Measurements from ENCODE around the gene DRAM2. TPM values are rescaled to one million over a fixed set of nuclear protein-coding genes. Genes with fewer than 3 reads are reported as not detected.

The DRAM2 gene
- total and polyA plus RNA-seq, 9 of the 15 experiments (the other 6 are each of a cell fraction or from before 2014, with no cell fraction given) = 29.0 to 161 (median 53.5) TPM

DNA sequence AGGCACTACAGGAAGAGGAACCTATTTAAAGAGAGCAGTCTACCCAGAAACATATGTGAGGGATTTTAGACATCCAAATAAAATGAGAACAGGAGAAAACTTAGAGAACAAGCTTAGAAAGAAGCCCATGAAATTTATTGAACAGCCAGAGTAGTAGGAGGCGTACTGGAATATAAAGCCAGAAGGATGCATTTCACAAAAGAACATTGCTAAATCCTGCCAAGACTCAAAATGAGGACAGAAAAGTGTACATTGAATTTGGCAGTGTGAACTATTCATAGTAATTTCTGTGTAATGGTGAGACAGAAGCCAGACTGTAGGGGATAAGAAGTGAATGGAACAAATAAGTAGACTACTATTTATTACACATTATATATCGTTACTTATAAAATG lies 22.6 kb upstream of the DRAM2 start:
- in situ Hi-C loops (cut with MboI) (no loop called here), intact Hi-C loops (cut with micrococcal nuclease) (no loop called here)
- 85% methylated on average over 2 of the region's 2 CpGs for WGBS (ENCODE audit: insufficient coverage, low coverage, missing lambda C conversion rate)
- H3K79me2 ChIP-seq (ENCODE audit: control insufficient read depth, insufficient read depth, low read length) = peaks cover 15% of the 10 kb centered on the region; the same call in 2 of the 3 replicates
- FAIRE-seq (no peak), DNase-seq (ENCODE audit: extremely low read depth in 1 of 4, low spot score in 3 of 4) (no peak), ATAC-seq (no peak)
- no peak overlapping the region for H3K4me2 ChIP-seq (ENCODE audit: insufficient read depth, low read length)
- ChIA-PET CTCF (ENCODE audit: low intra/inter-chr PET ratio) (no interaction called here), POLR2A (interaction anchor here (1.0 to 2.0 kb wide), 4 partner anchors 11 to 29 kb away, joined by 6 to 20 read pairs (median 8); no protein-coding TSS in a partner anchor)
- H3K9me1 ChIP-seq (ENCODE audit: control insufficient read depth, insufficient read depth, low read length) = no peaks in the 10 kb centered on the region
- H3K4me3 ChIP-seq = no peak overlapping the region
- no peak overlapping the region for H3K27ac ChIP-seq (ENCODE audit: extremely low read depth, low read depth, low read length)
- H3K36me3 ChIP-seq (ENCODE audit: control insufficient read depth, insufficient read depth, low read length) = peaks cover 59% of the 10 kb centered on the region; the same call in 2 of the 3 replicates
- no peak for TF ChIP-seq SMARCA4 (IDR thresholded peaks at IDR 0.05)
- TF ChIP-seq, protein P1, sequence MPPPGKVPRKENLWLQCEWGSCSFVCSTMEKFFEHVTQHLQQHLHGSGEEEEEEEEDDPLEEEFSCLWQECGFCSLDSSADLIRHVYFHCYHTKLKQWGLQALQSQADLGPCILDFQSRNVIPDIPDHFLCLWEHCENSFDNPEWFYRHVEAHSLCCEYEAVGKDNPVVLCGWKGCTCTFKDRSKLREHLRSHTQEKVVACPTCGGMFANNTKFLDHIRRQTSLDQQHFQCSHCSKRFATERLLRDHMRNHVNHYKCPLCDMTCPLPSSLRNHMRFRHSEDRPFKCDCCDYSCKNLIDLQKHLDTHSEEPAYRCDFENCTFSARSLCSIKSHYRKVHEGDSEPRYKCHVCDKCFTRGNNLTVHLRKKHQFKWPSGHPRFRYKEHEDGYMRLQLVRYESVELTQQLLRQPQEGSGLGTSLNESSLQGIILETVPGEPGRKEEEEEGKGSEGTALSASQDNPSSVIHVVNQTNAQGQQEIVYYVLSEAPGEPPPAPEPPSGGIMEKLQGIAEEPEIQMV (tag; conservative IDR thresholded peaks at IDR 0.05; ENCODE audit: low read depth) = no peak
- H3K27me3 ChIP-seq (ENCODE audit: control insufficient read depth in 2 of 2, insufficient read depth in 2 of 2, low read length in 2 of 2) = no peaks in the 10 kb centered on the region
- H3K9ac ChIP-seq (ENCODE audit: insufficient read depth in 1 of 2, low read depth in 2 of 2, low read length in 2 of 2) = no peak overlapping the region
- no TSS peak for BruUV-seq (replicated peaks)
- peaks cover 0 to 3% of the 10 kb centered on the region in 2 experiments; a peak in 3 of 5 replicates for H3K4me1 ChIP-seq (replicated peaks in 1 of 2; ENCODE audit: control insufficient read depth in 2 of 2, insufficient read depth in 2 of 2, low read length in 2 of 2)
- H2AFZ ChIP-seq (ENCODE audit: low read depth, low read length) = no peak overlapping the region
- H3K9me3 ChIP-seq (replicated peaks; ENCODE audit: control insufficient read depth, insufficient read depth, low read depth, low read length) = no peaks in the 10 kb centered on the region
- peaks cover 11% of the 10 kb centered on the region for H4K20me1 ChIP-seq (replicated peaks; ENCODE audit: control insufficient read depth, insufficient read depth, low read length)

DNA sequence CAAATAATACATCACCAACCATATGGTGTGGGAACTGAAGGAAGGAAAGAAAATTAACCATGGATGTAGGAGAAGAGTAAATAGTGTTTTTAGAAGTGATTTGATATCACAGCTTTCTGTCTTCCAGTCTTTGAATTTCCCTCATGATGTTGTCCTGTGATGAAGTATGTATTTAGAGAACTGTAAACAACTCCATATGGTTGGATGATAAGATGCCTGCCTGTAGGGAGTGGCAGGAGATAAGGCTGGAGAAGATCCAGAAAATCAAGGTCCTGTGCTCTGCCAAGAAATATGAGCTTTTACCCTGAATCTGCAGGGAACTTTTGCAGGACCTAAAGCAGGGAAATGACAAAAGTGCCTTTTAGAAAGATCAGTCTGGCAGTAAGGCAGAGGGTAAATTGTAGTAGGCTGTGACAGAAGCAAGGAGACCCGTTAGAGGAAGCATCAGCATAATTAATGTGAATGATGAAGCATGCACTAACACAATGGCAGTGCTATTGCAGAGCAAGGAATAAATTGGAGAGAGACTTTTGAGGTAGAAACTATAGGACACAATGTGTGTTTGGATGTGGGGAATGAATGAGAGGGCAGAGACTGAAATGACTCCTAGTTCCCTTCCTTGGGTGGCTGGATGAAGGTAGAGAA lies 22.1 kb upstream of the DRAM2 start:
- intact Hi-C loops (cut with micrococcal nuclease) = no loop called here
- peak; percentile 92 for ATAC-seq
- CTCF ChIA-PET (ENCODE audit: low intra/inter-chr PET ratio) = no interaction called here
- H4K20me1 ChIP-seq (replicated peaks; ENCODE audit: control insufficient read depth, insufficient read depth, low read length) = peaks cover 11% of the 10 kb centered on the region
- H2AFZ ChIP-seq (ENCODE audit: low read depth, low read length) = no peak overlapping the region
- H3K9me1 ChIP-seq (ENCODE audit: control insufficient read depth, insufficient read depth, low read length) = no peaks in the 10 kb centered on the region
- peaks cover 0 to 3% of the 10 kb centered on the region in 2 experiments; a peak in 3 of 5 replicates for H3K4me1 ChIP-seq (replicated peaks in 1 of 2; ENCODE audit: control insufficient read depth in 2 of 2, insufficient read depth in 2 of 2, low read length in 2 of 2)
- WGBS (ENCODE audit: insufficient coverage, low coverage, missing lambda C conversion rate) = 0% methylated on average over 1 of the region's 1 CpG
- in situ Hi-C loops (cut with MboI) = no loop called here
- DNase-seq (ENCODE audit: extremely low read depth in 1 of 4, low spot score in 3 of 4) = peak; percentile 19 to 79 (median 44)
- H3K27ac ChIP-seq (ENCODE audit: extremely low read depth, low read depth, low read length) = no peak overlapping the region
- H3K9ac ChIP-seq (ENCODE audit: insufficient read depth in 1 of 2, low read depth in 2 of 2, low read length in 2 of 2) = no peak overlapping the region
- no peak overlapping the region for H3K4me2 ChIP-seq (ENCODE audit: insufficient read depth, low read length)
- no peaks in the 10 kb centered on the region for H3K27me3 ChIP-seq (ENCODE audit: control insufficient read depth in 2 of 2, insufficient read depth in 2 of 2, low read length in 2 of 2)
- no TSS peak for BruUV-seq (replicated peaks)
- peaks cover 20% of the 10 kb centered on the region; the same call in 2 of the 3 replicates for H3K79me2 ChIP-seq (ENCODE audit: control insufficient read depth, insufficient read depth, low read length)
- peak; percentile 85 for FAIRE-seq
- H3K4me3 ChIP-seq = no peak overlapping the region
- peaks cover 59% of the 10 kb centered on the region; the same call in 2 of the 3 replicates for H3K36me3 ChIP-seq (ENCODE audit: control insufficient read depth, insufficient read depth, low read length)
- H3K9me3 ChIP-seq (replicated peaks; ENCODE audit: control insufficient read depth, insufficient read depth, low read depth, low read length) = no peaks in the 10 kb centered on the region
- POLR2A ChIA-PET = interaction anchor here (0.6 to 2.0 kb wide), 8 partner anchors 9 to 302 kb away, joined by 3 to 20 read pairs (median 6); no protein-coding TSS in a partner anchor
- TF ChIP-seq HDGF (IDR thresholded peaks at IDR 0.05) (peak; percentile 13; the same call in 1 of the 2 replicates), ZNF57 (CRISPR knock-in tag; IDR thresholded peaks at IDR 0.05) (no peak), PBX2 (CRISPR knock-in tag; IDR thresholded peaks at IDR 0.05; ENCODE audit: low read depth) (no peak), PBX2 (tag; conservative IDR thresholded peaks at IDR 0.05; ENCODE audit: low read depth) (peak; percentile 91), HIVEP1 (CRISPR knock-in tag; IDR thresholded peaks at IDR 0.05) (no peak), SMC3 (conservative IDR thresholded peaks at IDR 0.05; ENCODE audit: insufficient read depth, low read depth, low read length) (no peak)

All from K562 (cell line).